PC-3 (cell line): Measurements from ENCODE around the gene MAGI2.

ENCODE experiments used
- EZH2 ChIP-seq: fragments of 300-600 bp; sonication (generic); IDR thresholded peaks from one replicate; pipeline ENCODE4 v1.6.1; 2017; ENCODE audit warnings: antibody characterized with exemption, mild to moderate bottlenecking, low read length; ENCODE audit not compliant: unreplicated experiment
- EZH2phosphoT487 ChIP-seq: fragments of 300-600 bp; sonication (generic); IDR thresholded peaks from 2 replicates; pipeline ENCODE4 v1.6.1; 2018; ENCODE audit warnings: mild to moderate bottlenecking, antibody characterized with exemption, low read length, borderline replicate concordance
- TF ChIP-seq, protein P1 (sequence below): fragments of 300-600 bp; sonication (generic); conservative IDR thresholded peaks from 2 replicates; pipeline ENCODE4 v1.5.1; 2017; ENCODE audit warnings: antibody characterized with exemption, low read depth, mild to moderate bottlenecking, low read length

- TF ChIP-seq, protein P1, sequence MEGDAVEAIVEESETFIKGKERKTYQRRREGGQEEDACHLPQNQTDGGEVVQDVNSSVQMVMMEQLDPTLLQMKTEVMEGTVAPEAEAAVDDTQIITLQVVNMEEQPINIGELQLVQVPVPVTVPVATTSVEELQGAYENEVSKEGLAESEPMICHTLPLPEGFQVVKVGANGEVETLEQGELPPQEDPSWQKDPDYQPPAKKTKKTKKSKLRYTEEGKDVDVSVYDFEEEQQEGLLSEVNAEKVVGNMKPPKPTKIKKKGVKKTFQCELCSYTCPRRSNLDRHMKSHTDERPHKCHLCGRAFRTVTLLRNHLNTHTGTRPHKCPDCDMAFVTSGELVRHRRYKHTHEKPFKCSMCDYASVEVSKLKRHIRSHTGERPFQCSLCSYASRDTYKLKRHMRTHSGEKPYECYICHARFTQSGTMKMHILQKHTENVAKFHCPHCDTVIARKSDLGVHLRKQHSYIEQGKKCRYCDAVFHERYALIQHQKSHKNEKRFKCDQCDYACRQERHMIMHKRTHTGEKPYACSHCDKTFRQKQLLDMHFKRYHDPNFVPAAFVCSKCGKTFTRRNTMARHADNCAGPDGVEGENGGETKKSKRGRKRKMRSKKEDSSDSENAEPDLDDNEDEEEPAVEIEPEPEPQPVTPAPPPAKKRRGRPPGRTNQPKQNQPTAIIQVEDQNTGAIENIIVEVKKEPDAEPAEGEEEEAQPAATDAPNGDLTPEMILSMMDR = no peak
- TF ChIP-seq EZH2 (no peak), EZH2phosphoT487 (no peak)
Observed at GRCh38 chr7:79060498-79060897, 393.0 kb downstream of the MAGI2 start.
